Measurements from ENCODE around the gene CNNM2.

CNNM2 gene

DNA sequence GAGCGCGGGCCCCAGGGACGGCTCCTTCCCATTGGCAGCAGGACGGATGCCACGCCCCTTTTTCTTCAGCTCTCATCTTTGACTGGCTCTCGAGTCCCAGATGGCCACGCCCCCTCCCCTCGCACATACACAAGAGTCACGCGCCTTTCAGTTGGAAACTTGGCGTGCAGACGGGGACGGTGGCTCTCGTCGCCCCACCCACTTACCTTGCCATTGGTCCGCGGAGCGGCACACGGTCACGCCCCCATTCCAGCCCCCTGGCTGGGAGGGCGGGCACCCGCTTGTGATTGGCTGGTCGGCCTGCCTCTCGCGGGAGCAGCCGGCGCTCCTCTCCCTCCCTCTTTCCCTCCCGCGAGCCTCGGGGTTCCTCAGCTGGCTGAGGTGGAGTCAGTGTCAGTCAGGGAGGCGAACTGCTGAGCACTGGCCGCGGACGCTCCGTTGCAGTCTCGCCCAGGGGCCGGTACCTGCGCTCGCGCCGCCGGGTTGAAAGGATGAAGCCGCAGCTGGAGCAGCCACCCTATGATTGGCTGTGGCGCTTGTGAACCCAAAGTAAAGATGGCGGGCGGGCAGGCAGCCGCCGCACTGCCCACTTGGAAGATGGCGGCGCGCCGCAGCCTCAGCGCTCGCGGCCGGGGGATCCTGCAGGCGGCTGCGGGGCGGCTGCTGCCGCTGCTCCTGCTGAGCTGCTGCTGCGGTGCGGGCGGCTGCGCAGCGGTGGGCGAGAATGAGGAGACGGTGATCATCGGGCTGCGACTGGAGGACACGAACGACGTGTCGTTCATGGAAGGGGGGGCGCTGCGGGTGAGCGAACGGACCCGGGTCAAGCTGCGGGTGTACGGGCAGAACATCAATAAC, at the start of gene CNNM2:
TSS of gene CNNM2 (plus strand) at position 333 of the 855 bp plus-strand sequence. CDS start at position 520, 187 bp downstream.
- peak; percentile 98 to 100 for DNase-seq (ENCODE audit: low read depth in 2 of 2)

DNA sequence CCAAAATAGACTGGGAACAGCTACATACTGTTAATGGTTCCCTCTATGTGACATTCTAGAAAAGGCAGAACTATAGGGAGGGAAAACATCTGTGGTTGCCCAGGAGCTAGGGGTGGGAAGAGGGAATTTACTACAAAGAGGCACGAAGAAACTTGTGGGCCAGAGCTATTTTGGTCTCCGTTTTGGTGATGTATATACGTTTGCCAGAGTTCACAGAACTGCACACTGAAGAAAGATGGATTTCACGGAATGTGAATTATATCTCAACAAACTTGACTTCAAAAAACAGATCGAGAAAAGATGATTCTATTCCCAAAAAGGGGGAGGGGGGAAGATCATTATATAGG, 49.2 kb upstream of the CNNM2 start:
- DNase-seq (ENCODE audit: low read depth in 2 of 2), result no peak

DNA sequence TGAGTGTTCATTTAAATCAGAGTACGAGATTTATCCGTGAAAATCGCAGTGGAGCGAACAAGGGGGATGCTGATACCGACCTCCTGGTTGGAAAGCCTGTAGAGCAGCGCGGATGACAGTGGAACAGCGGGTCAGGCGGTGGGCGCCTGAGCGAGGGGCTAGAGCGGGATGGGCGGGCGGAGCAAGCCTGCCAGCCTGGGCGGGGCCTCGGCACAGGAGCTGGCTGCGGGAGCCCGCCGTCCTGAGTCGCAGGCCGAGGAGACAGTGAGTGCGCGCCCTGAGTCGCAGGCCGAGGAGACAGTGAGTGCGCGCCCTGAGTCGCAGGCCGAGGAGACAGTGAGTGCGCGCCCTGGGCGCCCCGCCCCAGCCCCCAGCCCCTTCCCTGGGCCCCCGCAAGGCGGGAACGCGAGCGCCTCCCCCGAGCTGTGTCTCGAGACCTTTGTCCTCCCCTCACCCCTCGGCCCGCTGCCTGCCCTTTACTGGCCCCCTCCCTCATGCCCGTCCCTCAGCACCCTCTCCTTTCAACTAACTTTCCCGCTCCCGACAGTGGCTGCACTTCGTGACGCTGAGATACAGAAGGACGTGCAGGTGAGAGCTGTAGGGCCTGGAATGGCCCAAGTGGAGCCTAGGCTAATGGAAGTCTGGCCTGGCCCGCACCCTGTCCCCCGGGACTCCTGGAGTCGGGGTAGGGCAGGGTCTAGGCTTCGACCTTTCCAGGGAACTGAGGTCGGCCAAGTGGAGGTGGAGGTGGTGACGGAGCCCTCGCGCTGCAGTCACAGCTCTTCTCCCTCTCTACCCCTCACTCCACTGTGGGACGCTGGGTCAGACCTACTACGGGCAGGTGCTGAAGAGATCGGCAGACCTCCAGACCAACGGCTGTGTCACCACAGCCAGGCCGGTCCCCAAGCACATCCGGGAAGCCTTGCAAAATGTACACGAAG, 48.6 kb upstream of the CNNM2 start, which contains the start of gene AS3MT:
TSS of gene AS3MT (plus strand) at position 213 of the 941 bp plus-strand sequence. CDS start at position 336, 123 bp downstream.
- peak in 1 of 2 experiments; percentile 3 for DNase-seq (ENCODE audit: low read depth in 2 of 2)

DNA sequence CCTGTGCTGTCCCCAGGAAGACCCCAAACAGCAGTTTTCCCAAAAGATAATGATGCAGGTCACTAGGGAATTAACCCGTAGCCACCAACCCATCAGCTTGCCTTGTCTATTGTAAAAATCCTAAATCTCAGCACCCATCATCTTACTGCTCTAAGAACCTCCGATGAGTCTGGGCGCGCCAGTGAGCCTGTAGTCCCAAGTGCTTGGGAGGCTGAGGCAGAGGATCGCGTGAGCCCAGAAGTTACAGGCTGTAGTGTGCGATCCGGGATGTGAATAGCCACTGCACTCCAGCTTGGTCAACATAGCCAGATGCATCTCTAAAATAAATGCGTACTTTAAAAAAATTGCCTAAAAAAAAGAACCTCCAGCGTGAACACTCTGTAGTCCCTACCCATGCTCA, 47.9 kb upstream of the CNNM2 start:
- DNase-seq (ENCODE audit: low read depth in 2 of 2), result no peak

DNA sequence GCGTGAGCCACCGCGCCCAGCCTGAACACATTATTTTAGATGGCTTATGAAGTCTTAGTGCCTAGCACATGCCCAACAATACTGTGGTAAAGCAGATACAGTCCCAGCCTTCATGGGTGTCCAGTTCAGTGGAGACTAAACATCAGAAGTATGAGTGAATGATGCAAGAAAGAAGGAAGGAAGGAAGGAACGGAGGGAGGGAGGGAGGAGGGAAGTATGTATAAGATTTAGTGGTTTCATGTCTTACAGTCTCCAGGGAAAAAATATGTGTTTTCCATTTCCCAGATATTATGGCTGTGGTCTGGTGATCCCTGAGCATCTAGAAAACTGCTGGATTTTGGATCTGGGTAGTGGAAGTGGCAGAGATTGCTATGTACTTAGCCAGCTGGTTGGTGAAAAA, 45.9 kb upstream of the CNNM2 start:
- DNase-seq (ENCODE audit: low read depth in 2 of 2), result no peak

DNA sequence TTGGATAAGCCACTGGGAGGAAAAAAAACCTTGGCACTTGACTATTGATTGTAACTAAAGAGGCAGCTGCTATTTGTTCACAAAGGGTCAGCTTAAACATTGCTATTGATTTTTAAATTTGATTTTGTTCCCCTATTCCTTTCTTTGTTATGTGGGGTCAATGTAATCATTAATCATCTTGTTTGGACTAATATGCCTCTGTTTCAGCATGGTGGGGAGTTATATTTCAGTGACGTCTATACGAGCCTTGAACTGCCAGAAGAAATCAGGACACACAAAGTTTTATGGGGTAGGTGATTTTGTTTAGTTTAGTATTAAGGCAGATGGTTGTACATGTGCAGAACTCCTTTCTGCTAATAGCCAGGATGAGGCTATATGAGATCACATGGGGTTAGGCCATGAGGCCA, 41.3 kb upstream of the CNNM2 start:
- DNase-seq (ENCODE audit: low read depth in 2 of 2), result no peak

DNA sequence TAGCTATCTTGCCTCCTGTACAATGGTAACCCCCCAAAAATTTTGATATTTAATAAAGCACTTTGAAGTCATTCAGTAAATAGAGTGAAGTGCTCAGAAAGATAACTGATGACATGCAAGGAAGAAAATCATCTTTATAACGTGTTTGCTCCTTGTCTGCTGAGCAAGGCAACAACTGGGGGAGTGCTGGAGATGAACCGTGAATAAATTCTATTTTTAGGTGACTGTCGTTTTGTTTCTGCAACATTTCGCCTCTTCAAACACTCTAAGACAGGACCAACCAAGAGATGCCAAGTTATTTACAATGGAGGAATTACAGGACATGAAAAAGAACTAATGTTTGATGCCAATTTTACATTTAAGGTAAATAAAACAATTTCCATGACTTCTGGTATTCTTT, 39.5 kb upstream of the CNNM2 start:
- DNase-seq (ENCODE audit: low read depth in 2 of 2), result no peak

DNA sequence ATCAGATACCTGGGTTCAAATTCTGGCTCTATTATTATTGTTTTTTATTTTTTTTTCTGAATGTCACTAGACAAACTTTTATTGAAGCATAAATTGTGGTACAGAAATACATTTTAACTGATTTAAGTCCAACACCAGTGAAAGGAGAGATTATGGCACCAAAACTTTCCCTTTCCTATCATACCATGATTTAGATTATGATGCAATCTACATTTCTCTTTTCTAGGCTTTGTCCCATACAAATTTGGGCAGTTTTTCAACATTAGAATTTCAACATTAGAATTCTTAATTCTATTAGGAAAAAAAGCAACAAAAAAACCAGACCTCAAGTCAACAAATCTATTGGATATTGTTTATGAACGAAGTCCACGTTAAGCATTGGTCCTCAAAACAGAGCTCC, 37.8 kb upstream of the CNNM2 start:
- DNase-seq (ENCODE audit: low read depth in 2 of 2), result no peak

DNA sequence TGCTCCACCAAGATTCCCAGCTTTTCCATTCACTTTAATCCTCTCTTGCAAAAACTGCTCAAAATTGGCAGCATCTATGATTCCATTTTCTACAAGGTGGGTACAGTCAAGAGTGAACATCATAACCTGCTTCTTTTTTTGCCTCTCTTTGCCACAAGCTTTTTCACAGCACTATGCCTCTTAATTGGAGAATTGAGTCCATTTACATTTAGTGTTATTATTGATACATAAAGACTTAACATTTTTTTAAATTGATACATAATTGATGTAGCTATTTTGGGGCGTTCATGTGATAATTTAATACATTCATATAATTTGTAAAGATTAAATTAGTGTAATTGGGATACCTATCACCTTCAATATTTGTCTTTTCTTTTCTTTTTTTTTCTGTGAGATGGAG, 30.0 kb upstream of the CNNM2 start:
- DNase-seq (ENCODE audit: low read depth in 2 of 2), result no peak

DNA sequence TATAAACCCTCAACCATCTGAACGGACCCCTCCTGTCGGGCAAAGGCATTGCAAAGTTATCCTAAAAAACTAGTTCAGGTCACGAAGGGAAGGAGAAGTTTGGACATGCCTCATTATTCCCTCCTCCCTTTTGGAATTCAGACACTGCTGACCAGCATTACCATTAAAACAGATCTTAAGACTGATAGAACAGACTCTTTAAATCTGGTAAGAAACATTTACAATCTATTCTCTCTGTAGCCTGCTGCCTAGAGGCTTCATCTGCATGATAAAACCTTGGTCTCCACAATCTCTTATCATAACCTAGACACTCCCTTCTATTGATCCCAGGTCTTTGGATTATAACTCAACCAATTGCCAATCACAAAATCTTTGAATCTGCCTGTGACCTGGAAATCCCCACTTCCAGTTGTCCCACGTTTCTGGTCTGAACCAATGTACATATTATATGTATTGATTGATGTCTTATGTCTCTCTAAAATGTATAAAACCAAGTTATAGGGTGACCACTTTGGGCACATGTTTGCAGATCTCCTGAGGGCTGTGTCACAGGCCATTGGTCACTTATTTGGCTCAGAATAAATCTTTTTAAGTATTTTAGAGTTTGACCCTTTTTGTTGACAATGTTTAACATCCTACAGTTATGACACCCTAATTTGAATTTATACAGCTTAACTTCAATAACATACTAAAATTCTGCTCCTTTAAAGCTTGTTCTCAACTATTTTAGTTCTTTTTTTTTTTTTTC, 23.5 kb upstream of the CNNM2 start:
- no peak for DNase-seq (ENCODE audit: low read depth in 2 of 2)

DNA sequence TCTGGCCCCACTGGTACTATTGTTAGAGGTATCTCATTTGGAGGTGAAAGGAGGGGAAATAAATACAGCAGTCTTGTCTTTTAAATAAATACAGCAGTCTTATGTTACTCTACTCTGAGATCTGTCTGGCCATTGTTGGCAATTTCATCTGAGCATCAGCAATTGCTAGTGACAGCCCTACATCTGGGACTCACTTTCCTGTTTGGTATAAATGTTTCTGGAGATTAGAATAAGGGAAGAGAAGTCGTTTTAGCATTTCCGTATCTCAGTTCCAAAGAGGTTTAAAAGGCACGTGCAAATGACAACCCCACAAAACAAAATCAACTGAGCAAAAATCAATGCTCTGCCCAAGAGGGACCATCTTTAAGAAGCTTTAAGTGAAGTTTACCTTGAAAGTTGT, 18.1 kb upstream of the CNNM2 start:
- no peak for DNase-seq (ENCODE audit: low read depth in 2 of 2)

DNA sequence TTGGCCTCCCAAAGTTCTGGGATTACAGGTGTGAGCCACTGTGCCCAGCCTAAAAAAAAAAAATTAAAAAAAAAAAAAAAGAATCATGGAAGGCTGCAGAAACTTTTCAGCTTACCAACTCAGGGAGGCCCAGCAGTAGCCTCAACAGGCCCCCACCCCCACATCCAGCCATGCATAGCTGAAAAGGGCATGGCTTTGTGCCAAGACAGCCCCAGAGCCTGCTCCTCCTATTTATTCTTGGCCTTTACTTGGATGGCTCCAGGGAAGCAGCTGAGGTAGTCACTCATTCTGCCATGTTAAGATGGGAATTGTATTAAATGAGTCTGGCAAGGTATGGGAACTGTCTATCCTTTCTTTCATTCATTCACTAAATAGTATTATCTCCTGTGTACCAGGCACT, 13.7 kb upstream of the CNNM2 start:
- DNase-seq (ENCODE audit: low read depth in 2 of 2), result no peak

DNA sequence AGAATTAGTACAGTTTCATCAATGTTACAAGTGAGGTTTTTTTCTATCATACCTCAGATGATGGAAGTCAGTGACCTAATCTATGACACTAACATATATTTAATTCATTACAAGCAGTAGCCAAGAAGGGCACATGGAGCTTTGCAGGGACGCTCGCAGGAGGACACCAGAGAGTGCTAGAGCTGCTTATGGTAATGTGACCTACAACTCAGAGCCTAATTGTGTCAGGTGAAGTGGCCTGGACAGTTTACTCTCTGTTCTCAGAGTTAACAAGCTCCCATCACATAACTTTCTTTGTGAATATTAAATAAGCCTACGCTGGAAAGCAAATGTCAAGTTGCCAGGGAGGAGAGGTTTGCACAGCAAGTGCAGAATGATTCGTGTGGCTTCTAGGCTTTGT, 11.6 kb upstream of the CNNM2 start:
- DNase-seq (ENCODE audit: low read depth in 2 of 2), result no peak

DNA sequence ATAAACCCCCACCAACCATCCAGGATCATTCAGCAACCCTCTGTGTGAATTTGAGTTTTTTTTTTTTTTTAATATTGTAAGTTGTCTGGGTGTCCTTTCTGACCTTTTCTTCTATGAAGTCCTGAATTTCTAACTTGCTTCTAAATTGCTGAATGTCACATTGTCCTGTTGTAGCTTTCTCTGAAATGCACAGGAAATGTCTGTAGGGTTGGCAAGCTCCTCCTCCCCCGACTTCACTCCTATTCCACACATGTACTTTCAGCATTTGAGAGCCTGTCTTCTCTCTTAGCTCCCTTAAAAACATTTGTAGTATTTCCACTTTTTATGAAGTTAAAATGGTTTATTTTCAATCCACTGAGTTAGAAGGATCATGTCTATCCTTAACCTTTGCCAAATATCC, 3.3 kb upstream of the CNNM2 start:
- DNase-seq (ENCODE audit: low read depth in 2 of 2), result no peak

DNA sequence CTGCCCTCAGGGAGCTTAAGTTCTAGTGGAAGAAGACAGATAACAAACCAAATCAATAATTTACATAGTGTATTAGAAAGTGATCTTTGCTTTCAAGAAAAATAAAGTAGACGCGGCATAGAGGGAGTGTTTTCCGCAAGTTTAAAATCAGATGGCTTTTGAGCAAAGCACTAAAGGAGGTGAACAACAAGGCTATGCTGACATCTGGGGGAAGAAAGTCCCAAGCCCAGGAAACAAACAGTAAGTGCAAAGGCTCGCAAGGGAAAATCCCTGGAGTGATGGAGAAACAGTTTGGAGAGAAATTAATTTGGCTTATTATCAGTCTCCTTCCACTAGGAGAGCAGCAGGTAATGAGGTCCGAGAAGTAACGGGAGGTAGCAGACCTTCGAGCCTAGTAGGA, 1.9 kb upstream of the CNNM2 start:
- DNase-seq (ENCODE audit: low read depth in 2 of 2), result no peak

DNA sequence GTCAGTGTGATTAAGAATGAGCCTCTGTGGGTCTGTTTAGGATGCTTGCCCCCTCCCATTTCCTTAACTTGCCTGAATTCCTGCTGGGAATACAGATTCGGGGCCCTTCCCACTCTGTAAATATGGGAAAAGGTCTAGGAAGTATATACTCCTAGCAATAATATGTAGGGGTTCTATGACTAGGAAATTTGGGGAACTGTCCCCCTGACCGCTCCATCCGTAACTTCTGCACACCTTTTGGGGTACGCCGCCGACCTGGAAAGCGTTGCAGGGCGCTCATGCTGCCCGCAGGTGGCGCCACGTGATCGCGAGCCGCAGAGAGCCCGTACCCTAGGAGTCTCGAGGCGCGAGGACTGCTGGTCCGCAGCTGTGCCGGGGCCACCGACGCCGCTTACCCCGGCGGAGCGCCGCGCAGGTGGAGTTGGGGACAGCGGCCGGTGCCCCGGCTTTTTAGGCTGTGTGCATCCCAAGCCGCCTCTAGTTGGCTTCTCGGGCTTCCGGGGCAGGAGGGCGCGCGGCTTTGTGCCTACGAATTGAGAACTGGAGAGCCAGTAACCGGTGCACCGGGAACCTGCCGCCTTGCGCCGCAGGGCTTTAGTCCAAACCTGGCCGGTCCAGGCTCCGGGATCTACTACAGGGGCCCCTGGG, 656 bp upstream of the CNNM2 start:
- DNase-seq (ENCODE audit: low read depth in 2 of 2), result peak; percentile 62 to 70

DNA sequence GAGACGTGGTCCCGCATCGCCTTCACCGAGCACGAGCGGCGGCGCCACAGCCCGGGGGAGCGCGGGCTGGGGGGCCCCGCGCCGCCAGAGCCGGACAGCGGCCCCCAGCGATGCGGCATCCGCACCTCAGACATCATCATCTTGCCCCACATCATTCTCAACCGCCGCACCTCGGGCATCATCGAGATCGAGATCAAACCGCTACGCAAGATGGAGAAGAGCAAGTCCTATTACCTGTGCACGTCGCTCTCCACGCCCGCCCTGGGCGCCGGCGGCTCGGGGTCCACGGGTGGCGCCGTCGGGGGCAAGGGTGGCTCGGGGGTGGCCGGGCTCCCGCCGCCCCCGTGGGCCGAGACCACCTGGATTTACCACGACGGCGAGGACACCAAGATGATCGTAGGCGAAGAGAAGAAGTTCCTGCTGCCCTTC, 737 bp downstream of the CNNM2 start:
- peak; percentile 15 to 17 for DNase-seq (ENCODE audit: low read depth in 2 of 2)

DNA sequence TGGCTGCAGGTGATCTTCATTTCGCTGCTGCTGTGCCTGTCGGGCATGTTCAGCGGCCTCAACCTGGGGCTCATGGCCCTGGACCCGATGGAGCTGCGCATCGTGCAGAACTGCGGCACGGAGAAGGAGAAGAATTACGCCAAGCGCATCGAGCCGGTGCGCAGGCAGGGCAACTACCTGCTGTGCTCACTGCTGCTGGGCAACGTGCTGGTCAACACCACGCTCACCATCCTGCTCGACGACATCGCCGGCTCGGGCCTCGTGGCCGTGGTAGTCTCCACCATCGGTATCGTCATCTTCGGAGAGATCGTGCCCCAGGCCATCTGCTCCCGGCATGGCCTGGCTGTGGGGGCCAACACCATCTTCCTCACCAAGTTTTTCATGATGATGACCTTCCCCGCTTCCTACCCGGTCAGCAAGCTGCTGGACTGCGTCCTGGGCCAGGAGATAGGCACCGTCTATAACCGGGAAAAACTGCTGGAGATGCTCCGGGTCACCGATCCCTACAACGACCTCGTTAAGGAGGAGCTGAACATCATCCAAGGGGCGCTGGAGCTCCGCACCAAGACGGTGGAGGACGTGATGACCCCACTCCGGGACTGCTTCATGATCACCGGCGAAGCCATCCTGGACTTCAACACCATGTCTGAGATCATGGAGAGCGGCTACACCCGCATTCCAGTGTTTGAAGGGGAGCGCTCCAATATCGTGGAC, 1.3 kb downstream of the CNNM2 start:
- peak in 1 of 2 experiments; percentile 15 for DNase-seq (ENCODE audit: low read depth in 2 of 2)

DNA sequence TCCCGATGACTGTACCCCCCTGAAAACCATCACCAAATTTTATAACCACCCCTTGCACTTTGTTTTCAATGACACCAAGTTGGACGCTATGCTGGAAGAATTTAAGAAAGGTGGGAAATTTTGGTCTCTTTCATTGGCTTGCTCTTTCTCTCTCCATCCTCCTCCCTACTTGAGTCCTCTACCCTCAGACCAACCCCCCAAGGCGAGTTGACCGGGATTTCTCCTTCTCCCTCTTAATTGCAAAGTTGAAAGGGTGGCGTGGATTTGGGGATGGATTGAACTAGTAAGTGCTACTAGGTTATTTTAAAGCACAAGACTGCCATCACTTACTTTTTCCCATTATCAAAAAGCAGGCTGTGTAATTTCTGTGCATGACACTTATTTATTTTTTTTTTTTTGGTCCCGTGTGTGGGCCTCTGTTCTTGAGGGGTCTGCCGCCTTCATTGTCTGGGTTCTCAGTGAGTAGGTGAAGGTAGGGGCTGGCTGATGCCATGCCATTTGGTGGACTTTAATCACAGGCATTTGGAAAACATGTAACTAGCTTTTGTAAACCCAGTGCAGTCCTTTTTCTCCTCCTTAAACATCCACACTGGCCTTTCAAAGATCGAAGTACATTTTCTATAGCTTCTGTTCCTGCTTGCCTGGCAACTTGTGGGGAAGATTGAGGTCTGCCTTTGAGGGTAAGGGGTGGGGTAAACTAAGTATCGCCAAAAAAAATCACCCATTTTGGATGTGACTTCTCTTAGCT, 2.1 kb downstream of the CNNM2 start:
- no peak for DNase-seq (ENCODE audit: low read depth in 2 of 2)

DNA sequence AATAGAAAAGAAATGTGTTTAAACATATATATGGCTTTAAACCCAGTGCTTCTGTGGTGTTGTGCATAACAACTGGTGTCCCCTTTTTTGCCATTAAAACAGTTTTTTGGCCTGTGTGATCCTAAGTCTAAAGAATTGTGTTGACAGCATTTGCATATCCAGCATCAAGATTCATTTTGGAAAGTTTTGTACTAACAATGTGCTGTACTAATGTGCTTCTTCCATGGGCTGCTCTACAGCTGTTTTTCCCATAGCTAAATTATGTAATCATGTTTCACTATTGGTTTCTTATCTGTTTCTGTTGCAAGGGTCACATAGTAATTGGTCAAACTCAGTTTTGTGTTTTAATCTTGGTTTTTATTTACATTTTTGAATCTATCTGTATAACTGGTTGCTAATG, 5.5 kb downstream of the CNNM2 start:
- DNase-seq (ENCODE audit: low read depth in 2 of 2), result no peak
